Fibroblast of lung (primary cell): Measurements from ENCODE around the gene SCG3.

ENCODE experiments used
- CTCF ChIP-seq, 2 donors: IDR thresholded peaks in 1 of 2; conservative IDR thresholded peaks in 1 of 2; 1 replicate in 1 of 2; 2 replicates in 1 of 2; pipeline ENCODE4 v1.5.1; 2011 to 2012; ENCODE audit warnings: low read length in 2 of 2, control low read depth in 1 of 2, inconsistent platforms in 1 of 2, low read depth in 1 of 2, mild to moderate bottlenecking in 1 of 2
- EZH2 ChIP-seq: IDR thresholded peaks from 2 replicates; pipeline ENCODE4 v1.5.1; 2012; ENCODE audit warnings: low read length, control low read depth, mild to moderate bottlenecking; ENCODE audit errors: missing control alignments

- TF ChIP-seq CTCF (conservative IDR thresholded peaks at IDR 0.05 in 1 of 2, IDR thresholded peaks at IDR 0.05 in 1 of 2; ENCODE audit: low read depth in 1 of 2, low read length in 2 of 2) (no peak), EZH2 (no peak)
These were observed 42.9 kb downstream of the SCG3 start for GRCh38 chr15:51724199-51724598.
